OCI-M2 (cell line): ENCODE data around the gene MATCAP1.

Source experiments
- DNase-seq: peaks from one replicate; lab custom pipeline; 2025; ENCODE audit not compliant: unreplicated experiment; lab: John Stamatoyannopoulos, UW

MATCAP1 gene

DNA sequence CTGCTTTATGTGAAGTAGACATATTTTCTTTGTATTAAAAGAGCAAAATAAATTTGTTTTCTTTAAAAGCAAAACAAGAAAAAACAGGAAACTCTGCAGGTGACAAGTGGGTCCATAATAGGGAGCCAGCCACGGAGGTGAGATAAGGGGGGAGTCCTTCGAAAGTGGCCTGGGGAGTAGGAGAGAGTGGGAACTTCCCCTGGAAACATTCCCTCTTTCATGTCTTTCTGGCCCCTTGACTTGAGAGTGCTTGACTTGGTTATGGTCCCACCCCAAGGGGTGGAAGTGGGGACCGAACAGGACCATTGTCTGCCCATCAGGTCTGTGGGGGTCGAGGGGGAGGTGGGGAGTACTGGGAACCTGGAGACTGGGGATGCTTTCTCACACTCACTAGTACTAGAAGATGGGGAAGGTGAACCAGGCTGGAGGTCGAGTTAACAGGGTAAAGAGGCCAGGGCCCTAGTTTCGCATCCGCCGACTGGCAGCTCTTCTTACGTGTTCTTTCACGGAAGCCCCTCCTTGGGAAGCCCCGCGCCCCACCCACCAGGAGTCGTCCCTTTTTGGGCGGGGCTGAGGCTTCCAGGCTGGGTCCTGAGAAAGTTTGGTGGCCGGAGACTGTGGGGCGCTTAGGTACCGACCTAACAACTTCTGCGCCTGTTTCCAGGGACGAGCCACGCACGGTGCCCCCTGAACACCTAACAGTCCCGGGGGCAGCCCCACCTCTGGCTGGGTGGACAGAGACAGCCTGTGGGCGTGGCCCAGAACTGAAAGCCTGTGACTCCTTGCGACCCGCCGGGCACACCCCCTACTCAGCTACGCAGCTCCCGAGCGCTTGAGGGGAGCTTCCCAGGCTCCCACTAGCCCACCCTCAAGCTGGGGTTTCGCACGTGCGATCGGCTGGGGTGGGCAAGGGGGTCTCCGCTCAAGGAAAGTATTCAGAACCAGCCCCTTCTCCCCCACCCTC, 24.8 kb downstream of the MATCAP1 start:
- no peak for DNase-seq

DNA sequence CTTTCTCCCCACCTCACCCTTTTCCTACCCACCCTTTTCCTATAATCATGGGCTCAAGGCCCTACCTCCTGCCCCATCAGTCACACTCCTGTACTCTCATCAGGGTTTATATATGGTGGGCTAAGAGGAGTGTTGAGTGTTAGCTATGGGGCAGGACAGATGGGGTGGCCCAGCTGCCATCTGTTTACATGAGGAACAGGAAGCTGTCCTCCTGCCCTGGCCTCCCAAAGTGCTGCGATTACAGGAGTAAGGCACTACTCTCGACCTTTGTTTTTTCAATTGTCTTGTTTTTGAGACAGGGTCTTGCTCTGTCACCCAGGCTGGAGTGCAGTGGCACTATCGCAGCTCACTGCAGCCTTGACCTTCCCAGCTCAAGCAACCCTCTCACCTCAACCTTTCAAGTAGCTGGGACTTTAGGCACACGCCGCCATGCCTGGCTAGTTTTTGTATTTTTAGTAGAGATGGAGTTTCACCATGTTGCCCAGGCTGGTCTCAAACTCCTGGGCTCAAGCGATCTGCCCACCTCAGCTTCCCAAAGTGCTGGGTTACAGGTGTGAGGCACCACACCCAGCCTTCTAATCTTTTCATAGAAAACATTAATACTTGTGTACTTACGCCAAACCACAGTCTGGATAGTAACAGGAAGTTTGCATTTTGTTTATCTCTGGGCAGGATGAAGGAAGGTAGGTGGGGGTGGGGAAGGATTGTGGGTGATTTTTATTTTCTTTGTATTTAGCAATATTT, 25.7 kb downstream of the MATCAP1 start:
- no peak for DNase-seq

DNA sequence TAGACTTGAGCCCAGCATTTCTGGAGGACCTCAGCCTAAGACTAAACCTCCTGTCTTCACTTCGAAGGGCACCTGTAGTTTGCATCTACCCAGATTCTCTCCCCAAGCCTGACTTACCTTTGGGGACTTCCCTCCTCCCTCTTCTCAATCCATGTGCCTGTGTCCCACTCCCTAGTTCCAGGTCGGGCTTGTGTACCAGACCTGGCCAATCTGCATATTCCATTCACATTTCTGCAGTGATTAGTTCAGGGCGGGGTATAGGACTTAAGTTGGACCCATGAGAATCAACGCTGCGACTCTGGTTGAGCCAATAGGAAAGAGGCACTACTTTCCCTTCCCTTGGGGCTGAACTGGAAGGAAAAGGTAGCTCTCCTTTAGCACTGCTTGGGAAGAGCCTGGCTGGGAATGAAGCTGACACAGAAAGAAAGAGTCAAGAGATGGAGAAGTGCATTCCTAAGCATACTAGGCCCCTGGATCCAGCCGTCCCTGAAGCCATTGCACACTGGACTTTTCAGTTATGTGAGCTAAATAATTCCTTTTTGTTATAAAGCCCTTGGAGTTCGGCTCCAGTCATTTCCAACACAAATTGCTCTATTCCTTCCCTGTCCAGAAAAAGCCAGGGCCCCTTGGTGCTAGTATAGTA, 26.5 kb downstream of the MATCAP1 start:
- no peak for DNase-seq

DNA sequence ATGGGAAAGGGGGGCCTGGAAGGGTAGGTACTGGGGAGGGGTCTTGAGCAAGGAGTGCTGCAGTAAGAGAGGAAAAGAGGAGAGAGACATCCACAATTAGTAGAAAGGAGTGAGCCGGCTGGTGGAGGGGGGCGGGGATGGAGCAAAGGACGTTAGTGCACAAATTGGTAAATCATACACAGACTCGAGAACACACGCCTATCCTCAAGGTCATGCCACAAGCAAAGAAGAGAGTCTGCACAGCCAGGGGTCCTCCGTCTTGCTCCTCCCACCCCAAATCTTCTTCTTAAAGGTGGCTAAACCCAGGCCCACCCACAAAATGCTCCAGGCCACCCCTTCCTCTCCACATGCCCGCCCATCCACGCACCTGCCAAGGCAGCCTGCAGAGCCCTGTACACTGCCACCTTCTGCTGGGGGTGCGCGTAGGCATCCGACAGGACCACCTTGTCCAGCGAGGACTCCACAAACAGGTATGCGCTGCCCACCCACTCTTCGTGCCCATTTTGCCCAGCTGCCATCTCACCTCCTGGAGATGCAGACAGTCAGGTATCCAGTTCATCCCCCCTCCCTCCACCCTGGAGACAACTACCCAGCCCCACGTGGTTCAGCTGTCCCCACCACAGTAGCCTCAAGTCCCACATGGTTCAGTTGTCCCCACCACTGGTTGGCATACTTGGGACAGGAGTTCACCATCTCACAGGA, 27.5 kb downstream of the MATCAP1 start:
- DNase-seq: no peak

DNA sequence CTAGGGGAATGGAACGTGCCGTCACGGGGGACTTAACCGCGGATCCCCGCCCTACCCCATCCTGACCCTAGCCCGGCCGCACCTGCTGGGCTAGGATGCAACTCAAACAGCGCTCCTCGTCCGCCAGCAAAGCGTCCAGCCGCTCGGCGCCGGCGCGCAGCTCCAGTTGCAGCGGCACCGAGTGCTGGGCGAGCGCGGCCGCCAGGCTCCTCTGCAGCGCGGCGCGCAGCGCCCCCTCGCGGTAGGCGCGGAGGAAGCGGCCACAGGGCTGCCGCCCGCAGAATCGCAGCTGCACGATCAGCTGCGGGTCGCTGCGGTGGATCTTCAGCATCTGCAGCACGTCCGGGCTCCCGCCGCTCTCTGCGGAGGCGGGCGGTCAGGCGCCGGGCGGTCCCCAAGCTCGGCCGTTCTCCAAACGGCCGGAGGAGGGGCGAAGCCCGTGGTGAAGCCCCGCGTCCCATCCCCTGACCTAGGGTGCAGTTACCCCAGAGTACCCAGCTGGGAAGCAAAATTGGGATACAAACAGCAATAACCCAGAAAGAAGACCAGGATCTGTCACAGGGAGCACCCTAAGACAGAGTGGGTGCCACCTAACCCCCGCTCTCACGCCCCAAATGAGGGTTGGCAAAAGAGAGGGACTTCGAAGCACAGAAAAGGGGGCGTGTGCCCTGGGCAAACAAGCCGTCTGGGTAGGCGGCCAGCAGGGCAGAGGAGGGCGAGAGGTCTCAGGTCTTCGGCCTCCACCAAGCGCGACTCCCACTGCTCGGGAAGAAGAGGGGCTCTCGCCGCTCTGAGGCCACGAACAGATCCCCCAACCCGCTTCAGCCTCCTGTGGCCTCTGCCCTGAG, 28.2 kb downstream of the MATCAP1 start:
- no peak for DNase-seq

DNA sequence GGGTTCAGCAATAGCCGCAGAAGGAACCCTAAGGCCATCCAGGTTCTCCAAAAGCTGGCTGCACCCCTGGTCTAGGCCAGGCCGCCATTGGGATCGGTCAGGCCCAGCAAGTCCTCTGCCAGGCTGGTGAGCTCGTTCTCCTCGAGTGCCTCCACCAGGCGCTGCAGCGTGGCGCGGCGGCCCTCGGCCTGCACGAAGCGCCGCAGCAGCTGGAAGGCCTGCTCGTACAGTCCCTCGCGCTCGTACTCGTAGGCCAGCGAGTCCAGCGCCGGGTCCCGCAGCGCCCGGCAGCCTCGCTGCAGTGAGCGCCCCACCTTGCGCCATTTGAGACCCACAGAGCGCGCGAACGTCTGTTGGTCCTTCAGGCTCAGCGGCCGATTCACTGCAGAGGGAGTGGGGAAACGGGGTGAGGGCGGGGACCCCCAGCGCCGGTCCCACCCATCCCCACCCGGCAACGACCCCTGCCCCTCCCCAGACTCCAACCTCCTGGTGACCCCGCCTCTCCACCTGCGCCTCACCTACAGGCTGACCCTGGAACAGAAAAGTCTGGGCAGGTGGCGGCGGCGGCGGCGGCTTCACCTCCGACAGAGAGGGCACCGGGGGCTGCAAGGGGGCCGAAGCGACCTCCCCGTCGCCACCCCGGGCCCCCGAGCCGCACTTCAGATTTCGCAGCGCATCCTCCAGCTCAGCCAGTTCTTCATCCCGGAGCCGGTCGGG, 29.0 kb downstream of the MATCAP1 start:
- DNase-seq: no peak

DNA sequence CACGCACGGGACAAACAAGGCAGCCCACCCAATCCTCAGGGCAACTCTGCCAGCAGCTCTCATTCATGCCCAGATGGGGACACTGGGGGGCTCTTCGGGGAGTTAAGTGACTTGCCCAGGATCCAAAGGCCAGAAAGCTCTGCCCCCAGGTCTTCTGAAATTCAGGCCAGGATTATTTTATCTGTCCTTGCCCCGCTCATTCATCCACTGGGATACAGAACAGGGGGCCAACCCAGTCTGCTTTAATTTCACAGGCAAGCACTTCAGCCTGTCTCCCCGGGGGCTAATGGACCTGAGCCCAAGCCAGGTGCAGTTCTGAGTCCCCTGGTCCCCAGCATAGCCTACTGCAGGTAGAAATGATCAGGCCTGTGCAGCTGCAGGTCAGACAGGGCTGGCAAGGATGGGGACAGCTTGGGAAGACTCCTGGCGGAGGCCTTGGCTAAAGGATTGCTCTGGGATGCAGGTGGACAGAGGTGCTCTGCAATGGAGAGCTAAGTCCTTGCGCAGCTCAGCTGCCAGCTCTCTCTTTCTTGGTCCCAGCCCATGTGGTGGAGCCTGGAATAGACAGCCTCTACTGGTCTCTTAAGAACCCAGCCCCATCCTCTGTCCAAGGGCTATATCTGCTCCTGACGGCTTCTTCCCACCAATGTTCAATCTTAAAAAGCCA, 32.2 kb downstream of the MATCAP1 start:
- no peak for DNase-seq

DNA sequence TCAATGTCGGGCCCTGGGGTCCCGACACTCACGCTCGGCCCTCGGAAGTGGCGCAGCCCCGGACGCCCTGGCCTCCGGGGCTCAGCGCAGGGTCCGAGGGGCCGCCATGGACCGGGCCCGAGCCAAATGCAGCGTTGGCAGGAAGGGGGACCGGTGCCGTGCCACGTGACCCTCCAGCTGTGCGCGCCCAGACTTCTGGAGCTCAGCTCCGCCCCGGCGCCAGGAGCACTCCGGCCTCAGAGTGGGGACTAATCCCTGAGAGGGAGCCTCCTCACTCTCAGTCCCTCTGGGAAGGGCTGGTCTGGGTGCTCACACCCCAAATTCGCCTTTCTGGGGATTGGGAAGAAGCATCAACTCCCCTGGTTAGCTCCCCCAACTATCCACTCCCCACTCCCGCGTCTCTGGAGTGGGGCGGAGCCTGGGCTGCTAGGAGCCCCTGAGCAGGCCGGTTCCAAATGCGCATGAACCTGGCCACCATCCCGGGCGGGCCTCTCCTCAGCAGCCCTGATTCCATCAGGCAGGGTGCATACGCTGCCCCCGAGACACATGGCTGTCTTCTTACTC, 32.8 kb downstream of the MATCAP1 start, which contains the start of gene B3GNT9:
Gene B3GNT9 (minus strand): TSS at position 166 of the 564 bp plus-strand sequence. CDS start 513 bp downstream, outside the sequence.
- DNase-seq: no peak

DNA sequence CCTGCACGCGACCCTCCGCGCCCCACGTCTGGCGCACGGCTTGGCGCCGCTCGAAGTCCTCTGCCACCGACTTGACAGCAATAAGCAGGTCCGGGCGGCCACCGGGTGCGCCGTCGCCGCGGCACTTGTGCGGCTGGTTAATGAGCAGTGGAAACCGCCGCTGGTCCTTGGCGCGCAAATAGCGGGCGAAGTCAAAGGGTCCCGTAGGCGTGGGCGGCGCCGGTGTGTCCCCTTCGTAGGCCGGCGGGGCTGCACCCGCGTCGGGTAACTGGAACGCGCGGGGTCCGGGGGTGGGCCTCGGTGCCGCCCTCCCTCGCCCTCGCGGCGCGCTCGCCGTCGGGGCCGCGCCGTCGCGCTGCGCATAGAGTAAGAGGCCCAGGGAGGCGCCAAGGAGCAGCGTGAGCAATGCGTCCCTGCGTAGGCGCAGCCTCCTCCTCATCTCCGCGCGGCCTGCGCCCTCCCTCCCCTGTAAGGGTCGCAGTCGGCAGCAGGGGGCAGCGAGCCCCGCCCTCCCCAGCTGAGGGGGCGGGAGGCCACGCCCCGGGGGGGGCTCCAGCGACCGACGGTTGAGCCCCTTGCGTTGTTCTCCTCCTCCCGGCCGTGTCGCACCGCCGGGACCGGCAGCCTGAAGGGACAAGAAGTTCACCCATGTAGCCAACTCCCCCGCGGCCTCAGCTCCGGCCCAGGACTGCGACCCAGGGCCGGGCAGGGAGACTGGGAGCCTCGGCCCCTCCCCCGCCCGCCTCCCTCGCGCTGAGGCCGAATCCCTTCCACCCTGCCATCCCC, 33.5 kb downstream of the MATCAP1 start:
- DNase-seq: no peak

DNA sequence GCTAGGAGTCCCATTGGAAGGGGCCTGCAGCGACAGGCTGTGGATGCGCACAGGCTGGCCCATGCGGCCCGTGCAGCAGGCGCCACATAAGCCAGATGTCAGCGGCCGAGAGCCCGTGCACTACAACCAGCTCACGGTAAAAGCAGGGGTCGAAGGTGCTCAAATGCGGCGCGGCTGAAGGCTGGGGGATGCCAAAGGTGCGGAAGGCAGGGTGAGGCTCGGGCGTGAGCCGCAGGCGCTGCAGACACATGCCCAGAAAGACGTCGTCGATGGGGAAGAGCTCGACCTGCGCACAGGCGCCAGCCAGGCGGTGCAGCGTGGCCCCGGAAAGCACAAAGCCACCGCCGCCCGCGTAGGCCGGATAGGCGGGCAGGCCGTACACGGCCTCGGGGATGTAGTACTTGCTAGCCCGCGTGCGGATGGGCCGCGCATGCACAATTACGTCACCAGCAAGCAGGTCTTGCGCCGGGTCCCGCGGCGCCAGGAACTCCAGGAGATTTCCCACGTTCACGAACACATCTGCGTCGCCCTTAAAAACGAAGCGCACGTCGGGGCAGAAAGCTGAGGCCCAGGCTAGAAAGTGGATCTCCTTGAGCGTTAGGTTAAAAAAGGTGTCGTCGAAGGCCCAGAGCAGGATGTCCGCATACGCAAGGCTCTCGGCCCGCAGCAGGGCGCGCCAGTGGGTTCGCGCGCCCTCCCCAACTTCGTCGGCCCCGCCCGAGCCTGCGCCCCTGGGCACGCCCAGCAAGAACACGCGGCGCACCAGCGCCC, 34.3 kb downstream of the MATCAP1 start:
- DNase-seq: no peak

DNA sequence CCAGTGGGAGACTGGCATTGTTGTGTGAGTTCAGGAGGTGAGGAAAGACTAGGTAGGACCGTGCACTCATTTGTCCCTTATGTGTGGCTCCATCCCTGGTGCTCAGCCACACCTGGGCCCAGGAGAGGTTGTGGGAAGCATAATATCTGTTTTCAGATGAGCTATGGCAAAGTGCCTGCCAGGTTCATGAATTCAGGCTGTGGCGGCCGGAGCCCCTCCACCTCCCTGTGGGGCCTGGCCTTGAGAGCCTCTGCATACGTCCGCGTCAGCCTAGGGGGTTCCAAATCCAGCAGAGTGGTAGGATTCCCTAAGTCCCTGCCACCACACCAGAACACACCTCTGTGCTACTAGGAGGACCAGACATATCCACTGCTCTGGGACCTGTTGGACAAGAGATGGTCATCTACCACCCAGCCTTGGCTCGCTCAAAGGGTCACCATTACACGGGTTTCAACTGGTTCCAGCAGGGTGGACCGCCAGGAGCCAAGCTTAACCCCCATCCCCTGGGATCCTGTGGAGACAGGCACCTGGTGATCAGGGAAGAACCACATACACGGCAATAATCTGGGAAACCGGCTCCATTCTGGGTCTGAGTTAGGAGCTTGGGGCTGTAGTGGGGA, 35.0 kb downstream of the MATCAP1 start:
- DNase-seq: no peak

DNA sequence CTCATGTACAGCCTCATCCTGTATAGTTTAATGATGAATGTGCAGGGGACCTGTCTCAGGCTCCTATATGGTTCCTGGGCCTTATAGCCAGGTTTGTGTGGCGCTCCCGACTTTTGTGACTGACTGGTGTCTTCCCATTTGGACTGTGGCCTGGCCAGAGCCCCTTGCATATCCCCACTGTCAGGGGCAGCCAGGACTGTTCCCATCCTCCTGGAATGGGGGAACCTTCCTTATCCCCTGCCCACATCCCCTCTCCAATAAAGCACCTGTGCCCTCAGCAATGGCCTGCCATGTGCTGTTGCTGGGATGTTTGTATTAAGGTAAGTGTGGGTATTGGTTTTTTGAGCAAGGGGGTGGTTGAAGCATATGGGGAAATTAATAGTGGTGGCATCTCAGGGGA, 35.5 kb downstream of the MATCAP1 start:
- DNase-seq: no peak

DNA sequence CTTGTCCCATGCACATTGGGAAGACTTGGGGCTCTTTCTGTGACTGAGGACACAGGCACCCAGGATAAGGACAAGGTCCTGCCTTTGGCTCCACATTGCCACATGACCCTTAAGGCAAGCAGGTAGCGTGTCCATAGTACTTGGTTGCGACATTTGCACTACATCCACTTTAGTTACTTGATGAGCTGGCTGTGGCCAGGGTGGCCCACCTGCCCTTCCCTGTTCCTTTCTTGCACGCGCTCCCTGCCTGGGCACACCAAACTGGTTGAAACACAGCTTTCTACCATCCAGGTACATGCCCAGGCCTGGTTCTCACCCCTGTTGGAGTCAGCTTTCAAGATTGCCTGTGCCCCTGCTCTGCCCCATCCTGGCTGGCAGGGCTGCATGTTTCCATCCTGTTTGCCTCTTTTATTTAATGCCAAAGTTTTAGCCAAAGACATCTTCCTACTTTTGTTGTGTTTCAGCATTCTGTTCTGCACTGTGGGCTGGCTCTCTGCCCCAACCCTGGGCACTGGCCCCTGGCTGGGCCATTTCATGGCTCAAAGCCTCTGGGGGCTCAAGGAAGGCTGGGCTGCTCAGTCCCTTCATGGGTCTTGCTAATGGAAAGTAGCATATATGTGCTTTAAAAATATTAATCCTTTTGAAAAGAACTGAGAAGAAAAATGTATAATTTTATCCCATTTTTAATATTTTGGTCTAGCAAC, 36.2 kb downstream of the MATCAP1 start:
- DNase-seq: no peak

DNA sequence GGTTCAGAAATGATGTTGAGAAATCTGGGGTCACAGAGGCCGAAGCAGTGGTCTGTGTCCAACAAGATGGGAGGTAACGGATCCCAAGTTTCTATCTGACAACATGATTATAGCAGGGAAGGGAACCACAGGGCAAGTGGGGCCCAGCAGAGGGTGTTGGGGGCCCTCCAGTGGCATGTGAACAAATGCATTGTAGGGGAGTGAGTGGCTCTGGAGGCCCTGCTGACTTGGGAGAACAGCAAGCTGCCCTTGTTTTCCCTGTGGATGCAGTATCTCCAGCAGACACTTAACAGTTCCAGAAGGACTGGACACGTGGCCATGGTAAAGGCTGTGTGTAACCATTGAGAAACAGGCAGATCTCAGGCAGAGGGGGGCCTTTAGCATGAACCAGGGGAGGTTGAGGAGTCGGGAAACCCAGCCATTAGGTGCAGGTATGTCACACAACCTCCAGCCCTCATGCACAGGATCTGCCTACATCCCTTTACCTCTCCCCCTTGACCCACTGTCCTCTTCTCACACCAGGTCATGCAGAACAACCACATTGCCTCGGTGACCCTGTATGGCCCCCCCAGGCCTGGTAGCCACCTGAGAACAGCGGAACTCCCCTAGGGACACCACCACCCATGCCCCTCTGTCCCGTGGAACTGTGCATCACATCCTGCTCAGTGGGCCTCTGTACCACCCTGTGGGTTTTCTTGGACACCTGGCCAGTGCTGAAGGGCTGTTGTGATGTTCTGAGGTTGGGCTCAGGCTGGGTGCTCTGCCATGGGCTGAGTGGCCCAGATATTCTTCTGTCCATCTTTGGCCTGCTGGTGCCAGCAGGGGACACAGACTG, 37.0 kb downstream of the MATCAP1 start:
- DNase-seq: no peak

DNA sequence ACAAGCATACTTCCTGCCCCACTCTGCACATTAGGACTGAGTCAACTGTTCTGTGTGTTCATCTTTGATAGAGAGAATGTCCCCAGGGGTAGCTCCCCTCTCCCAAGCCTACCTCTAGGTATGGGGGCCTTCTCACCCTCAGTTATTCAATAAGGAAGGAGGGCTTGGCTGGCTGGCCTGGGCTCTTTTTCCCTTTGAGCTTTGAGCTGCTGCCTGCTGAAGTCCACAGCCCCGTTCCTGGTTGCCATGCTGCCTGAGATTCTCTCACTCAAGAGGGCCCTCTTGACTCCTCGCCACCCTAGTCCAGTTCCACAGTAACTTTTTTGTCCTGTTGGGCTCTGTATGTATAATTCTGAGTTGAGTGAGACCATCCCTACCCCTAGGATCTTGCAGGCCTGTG, 38.0 kb downstream of the MATCAP1 start:
- no peak for DNase-seq
